ENCODE results near the gene RTN4RL1. TPM values are rescaled to one million over a fixed set of nuclear protein-coding genes. Genes with fewer than 3 reads are reported as not detected.

RTN4RL1 gene
- total and polyA plus RNA-seq, 7 donors: under 0.01 to 0.71 (median 0.48) TPM; not detected in 1

DNA sequence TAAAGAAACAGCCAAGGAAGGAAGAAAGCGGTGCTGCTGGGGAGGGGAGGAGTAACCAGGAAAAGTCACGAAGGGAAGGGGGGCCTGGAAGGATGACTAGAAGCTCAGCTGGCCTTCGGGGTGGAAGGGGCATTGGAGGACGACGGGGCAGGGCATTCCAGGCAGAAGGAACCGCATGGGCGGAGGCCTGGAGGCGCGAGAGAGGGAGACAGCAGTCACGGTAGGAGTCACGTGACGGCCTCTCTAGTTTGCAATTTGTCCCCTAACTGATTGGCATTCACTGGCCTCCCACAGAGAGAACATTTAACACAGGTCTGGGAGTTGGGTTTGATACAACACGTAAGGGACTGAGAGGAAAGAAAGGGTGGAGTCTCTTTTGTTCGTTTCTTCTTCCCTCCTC, 63.9 kb downstream of the RTN4RL1 start:
- intact Hi-C loops (cut with DNase I): no loop called here
- peaks cover 0 to 3% (median 0%) of the 10 kb centered on the region in 3 donors for H3K27me3 ChIP-seq
- no peaks in the 10 kb centered on the region for H3K36me3 ChIP-seq
- H3K27ac ChIP-seq: no peak overlapping the region
- no peak overlapping the region for H3K4me3 ChIP-seq
- WGBS, 2 donors: 71 to 74% methylated on average over 14 of the region's 14 CpGs
- DNase-seq: no peak
- no peaks in the 10 kb centered on the region for H3K9me3 ChIP-seq
- peaks cover 0 to 11% (median 4%) of the 10 kb centered on the region in 4 donors for H3K4me1 ChIP-seq
- TF ChIP-seq, protein P1, sequence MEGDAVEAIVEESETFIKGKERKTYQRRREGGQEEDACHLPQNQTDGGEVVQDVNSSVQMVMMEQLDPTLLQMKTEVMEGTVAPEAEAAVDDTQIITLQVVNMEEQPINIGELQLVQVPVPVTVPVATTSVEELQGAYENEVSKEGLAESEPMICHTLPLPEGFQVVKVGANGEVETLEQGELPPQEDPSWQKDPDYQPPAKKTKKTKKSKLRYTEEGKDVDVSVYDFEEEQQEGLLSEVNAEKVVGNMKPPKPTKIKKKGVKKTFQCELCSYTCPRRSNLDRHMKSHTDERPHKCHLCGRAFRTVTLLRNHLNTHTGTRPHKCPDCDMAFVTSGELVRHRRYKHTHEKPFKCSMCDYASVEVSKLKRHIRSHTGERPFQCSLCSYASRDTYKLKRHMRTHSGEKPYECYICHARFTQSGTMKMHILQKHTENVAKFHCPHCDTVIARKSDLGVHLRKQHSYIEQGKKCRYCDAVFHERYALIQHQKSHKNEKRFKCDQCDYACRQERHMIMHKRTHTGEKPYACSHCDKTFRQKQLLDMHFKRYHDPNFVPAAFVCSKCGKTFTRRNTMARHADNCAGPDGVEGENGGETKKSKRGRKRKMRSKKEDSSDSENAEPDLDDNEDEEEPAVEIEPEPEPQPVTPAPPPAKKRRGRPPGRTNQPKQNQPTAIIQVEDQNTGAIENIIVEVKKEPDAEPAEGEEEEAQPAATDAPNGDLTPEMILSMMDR (IDR thresholded peaks at IDR 0.05): no peak
- TF ChIP-seq POLR2A (IDR thresholded peaks at IDR 0.05): no peak
- no peak for TF ChIP-seq POLR2AphosphoS5 (IDR thresholded peaks at IDR 0.05)
- no peak for TF ChIP-seq EP300 (IDR thresholded peaks at IDR 0.05)

DNA sequence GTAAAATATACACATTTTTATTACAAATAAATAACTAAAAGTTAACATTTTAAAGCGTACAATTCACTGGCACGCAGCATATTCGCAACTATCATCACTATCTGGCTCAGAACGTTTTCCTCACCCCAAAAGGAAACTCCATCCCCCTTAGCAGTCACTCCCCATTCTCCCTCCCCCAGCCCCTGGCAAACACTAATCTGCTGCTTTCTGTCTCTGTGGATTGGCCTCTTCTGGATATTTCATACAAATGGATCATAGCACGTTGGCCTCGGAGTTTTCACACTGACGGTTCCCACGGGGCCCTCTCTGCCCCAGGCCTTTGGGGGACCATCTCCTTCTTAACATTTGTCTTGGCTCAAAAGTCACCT, 64.6 kb downstream of the RTN4RL1 start:
- Histone ChIP-seq H3K4me1 (peaks cover 0 to 11% (median 4%) of the 10 kb centered on the region in 4 donors), H3K36me3 (no peaks in the 10 kb centered on the region), H3K27ac (peak overlapping the region in 1 of 4 donors; percentile 57), H3K4me3 (peak overlapping the region in 1 of 4 donors; percentile 11), H3K27me3 (peaks cover 0 to 3% (median 0%) of the 10 kb centered on the region in 3 donors), H3K9me3 (no peaks in the 10 kb centered on the region)
- TF ChIP-seq EP300 (IDR thresholded peaks at IDR 0.05) (no peak), POLR2AphosphoS5 (IDR thresholded peaks at IDR 0.05) (no peak), POLR2A (IDR thresholded peaks at IDR 0.05) (no peak)
- TF ChIP-seq, protein P1 (IDR thresholded peaks at IDR 0.05): no peak
- DNase-seq: no peak
- 62 to 63% methylated on average over 8 of the region's 8 CpGs for WGBS, 2 donors
- intact Hi-C loops (cut with DNase I): no loop called here

DNA sequence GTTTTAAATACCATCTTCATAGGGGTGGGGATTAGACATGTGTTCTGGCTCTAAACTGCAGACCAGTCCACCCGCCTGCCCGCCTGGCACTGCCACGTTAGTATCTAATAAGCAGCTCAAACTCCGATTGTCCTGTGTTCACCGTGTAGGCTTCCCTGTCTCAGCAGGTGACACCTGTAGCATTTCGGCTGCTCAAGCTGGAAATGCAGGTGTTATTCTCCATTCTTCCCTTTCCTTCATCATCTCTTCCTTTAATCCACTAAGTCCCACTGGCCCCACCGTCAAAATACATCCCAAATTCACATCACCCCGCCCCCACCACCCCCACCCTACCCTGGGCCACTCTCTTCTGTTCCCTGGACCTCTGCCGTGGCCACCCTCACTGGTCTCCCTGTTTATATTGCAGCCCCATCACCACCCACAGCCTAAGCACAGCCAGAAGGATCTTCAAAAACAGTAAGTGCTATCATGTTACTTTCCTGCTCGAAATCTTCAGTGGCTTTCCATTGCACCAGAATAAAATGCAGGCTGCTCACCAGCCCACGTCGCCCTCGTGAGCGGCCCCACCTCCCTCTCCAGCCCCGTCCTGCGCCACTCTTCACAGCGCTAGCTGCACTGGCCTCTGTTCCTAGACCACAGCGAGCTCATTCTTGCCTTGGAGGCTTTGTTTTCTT, 65.1 kb downstream of the RTN4RL1 start:
- intact Hi-C loops (cut with DNase I): no loop called here
- Histone ChIP-seq H3K27ac (peak overlapping the region in 1 of 4 donors; percentile 57), H3K36me3 (no peaks in the 10 kb centered on the region), H3K4me3 (peak overlapping the region in 1 of 4 donors; percentile 11), H3K9me3 (no peaks in the 10 kb centered on the region), H3K4me1 (peaks cover 0 to 11% (median 4%) of the 10 kb centered on the region in 4 donors), H3K27me3 (no peaks in the 10 kb centered on the region)
- 67 to 68% methylated on average over 18 of the region's 18 CpGs for WGBS, 2 donors
- no peak for DNase-seq
- TF ChIP-seq POLR2AphosphoS5 (IDR thresholded peaks at IDR 0.05) (no peak), EP300 (IDR thresholded peaks at IDR 0.05) (no peak), POLR2A (IDR thresholded peaks at IDR 0.05) (no peak)
- TF ChIP-seq, protein P1 (IDR thresholded peaks at IDR 0.05): no peak

DNA sequence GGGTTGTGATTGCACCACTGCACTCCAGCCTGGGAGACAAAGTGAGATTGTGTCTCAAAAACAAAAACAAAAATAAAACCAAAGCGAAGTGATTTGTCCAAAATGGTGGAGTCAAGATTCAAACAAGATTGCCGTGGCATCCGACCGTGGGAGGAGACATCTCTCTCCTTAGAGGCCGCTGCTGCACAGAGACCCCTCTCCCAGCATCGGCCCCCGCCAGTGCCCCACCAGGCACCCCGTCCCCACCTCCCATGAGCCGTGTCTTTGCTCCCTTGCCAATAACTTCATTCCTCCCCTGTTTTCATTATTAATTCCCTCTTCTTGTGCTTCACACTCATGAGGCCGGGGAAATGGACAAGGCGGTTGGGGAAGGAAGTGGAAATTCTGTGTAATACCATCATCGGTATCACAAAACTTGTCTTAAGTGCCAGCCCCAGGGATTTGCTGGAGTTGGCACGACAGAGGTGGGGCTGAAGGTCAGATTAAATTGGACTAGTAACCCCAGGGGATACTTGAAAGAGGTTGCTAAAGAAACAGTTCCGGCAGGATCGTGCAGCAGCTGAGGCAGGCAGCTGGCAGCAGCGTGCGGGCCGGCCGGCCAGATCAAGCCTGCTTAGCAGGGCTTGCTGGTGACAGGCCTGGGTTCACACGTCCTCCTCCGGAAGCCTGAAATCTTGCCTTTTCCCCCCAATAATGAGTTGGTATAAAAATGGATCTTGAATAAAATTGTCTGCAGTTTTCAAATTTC, 66.8 kb downstream of the RTN4RL1 start:
- Histone ChIP-seq H3K27me3 (no peaks in the 10 kb centered on the region), H3K9me3 (no peaks in the 10 kb centered on the region), H3K36me3 (no peaks in the 10 kb centered on the region), H3K27ac (no peak overlapping the region), H3K4me3 (no peak overlapping the region), H3K4me1 (peaks cover 0 to 11% (median 4%) of the 10 kb centered on the region in 4 donors)
- DNase-seq: no peak
- intact Hi-C loops (cut with DNase I): no loop called here
- TF ChIP-seq, protein P1 (IDR thresholded peaks at IDR 0.05): no peak
- TF ChIP-seq POLR2A (IDR thresholded peaks at IDR 0.05): no peak
- TF ChIP-seq EP300 (IDR thresholded peaks at IDR 0.05): no peak
- TF ChIP-seq POLR2AphosphoS5 (IDR thresholded peaks at IDR 0.05): no peak
- 82 to 84% methylated on average over 21 of the region's 21 CpGs for WGBS, 2 donors
